Measurements from ENCODE around the gene PHLDA3.
A peak's percentile ranks its signal among the peaks of the same experiment; 100 is the strongest.

Gene PHLDA3

GRCh38 chr1:201468844-201469644, at the start of gene PHLDA3:
Gene PHLDA3, minus strand, starts transcription at chr1:201469188. Its CDS starts 402 bp downstream, at chr1:201468786.
- no peak for TF ChIP-seq CTCF (IDR thresholded peaks at IDR 0.05; ENCODE audit: low read depth, low read length)
- H3K4me3 ChIP-seq (ENCODE audit: low read depth, low read length), result peak within 1 kb of the TSS; percentile 100

GRCh38 chr1:201518071-201518470, 49.1 kb upstream of the PHLDA3 start:
- TF ChIP-seq CTCF (IDR thresholded peaks at IDR 0.05; ENCODE audit: low read depth, low read length), result no peak
- no peak overlapping the region for H3K4me3 ChIP-seq (ENCODE audit: low read depth, low read length)

DNA sequence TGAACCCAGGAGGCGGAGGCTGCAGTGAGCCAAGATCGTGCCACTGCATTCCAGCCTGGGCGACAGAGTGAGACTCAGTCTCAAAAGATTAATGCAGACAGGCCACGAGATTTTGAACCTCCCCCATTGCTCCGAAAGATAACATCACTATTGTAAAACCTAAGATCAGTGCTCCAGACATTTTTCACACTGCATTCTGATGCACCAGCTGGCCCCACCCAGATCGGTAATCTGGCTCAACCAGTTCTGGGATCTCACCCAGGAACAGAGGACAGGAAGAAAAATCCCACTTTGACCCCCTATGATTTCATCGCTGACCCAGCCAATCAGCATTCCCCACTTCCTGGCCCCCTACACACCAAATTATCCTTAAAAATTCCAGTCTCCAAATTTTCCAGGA, 48.6 kb upstream of the PHLDA3 start:
- H3K4me3 ChIP-seq (ENCODE audit: low read depth, low read length), result no peak overlapping the region
- TF ChIP-seq CTCF (IDR thresholded peaks at IDR 0.05; ENCODE audit: low read depth, low read length), result no peak

DNA sequence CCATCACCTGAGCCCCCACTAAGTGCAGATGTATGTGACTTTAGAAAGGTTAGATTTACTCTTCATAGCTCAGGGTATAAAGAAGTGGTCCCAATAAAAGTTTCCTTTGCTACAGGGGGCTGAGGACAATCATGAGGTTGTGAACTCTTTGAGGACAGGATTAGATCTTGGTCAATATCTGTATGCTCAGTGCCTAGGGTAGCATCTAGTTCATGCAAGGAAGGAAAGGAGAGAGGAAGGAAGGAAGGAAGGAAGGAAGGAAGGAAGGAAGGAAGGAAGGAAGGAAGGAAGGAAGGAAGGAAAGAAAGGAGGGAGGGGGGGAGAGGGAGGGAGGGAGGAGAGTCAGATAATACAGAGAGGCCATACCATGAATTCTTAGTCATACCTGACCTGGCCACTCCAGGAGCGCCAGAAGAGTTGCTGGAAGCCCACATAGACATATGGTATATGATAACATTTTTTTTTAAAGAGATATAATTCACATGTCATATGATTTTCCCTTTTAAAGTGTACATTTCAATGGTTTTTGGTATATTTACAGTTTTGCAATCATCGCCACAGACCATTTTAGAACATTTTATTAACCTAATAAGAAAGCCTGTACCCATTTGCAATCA, 47.6 kb upstream of the PHLDA3 start:
- no peak for TF ChIP-seq CTCF (IDR thresholded peaks at IDR 0.05; ENCODE audit: low read depth, low read length)
- no peak overlapping the region for H3K4me3 ChIP-seq (ENCODE audit: low read depth, low read length)

DNA sequence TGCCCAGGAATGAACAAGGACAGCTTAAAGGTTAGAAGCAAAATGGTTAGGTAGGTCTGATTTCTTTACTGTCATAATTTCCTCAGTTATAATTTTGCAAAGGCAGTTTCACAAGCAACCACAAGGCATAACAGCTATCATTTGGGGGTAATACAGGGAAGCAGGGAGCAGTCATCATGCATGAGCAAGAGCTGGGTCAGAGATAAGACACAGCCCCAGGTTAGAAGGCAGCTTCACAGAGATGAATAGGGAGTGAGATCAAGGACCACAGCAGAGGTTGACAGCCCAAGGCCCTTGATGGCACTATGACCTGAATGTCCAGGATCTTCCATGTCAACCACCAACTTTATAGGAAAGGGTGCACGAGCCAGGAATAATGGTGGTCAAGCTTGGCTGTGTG, 46.9 kb upstream of the PHLDA3 start:
- no peak for TF ChIP-seq CTCF (IDR thresholded peaks at IDR 0.05; ENCODE audit: low read depth, low read length)
- no peak overlapping the region for H3K4me3 ChIP-seq (ENCODE audit: low read depth, low read length)

DNA sequence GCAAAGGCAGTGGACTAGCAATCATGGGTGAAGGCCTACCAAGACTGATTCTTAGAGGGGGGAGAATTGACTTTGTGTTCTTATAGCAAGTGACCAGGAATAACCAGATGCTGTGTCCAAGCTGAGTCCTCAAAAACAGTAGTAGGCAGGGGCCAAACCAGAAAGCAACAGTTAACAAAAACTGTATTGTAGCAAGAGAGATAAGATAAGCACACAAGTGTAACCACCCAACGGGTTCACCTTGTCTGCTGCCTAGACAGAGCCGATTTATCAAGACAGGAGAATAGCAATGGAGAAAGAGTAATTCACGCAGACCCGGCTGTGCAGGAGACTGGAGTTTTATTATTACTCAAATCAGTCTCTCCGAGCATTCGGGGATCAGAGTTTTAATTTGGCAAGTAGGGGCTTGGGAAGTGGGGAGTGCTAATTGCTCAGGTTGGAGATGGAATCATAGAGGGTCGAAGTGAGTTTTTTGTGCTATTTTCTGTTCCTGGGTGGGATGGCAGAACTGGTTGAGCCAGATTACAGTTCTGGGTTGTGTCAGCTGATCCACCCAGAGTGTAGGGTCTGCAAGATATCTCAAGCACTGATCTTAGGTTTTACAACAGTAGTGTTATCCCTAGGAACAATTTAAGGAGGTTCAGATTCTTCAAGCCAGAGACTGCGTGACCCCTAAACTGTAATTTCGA, 46.2 kb upstream of the PHLDA3 start:
- no peak for TF ChIP-seq CTCF (IDR thresholded peaks at IDR 0.05; ENCODE audit: low read depth, low read length)
- no peak overlapping the region for H3K4me3 ChIP-seq (ENCODE audit: low read depth, low read length)

DNA sequence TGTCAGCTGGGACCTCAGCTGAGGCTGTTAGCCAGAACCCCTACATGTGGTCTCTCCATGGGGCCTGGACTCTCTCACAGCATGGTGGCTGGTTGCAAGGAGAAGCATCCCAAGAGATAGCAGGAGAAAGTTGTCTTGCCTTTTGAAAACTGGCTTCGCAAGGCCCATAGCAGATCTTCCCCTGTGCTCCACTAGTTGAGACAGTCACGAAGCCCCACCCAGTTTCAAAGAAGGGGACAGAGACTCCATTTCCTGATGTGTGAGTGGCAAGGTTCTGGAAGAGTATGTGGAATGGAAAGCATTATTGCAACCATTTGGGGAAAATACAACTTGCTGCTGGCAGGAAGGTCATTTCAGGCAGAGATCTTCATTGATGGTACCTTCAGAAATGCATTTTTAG, 45.5 kb upstream of the PHLDA3 start:
- no peak overlapping the region for H3K4me3 ChIP-seq (ENCODE audit: low read depth, low read length)
- TF ChIP-seq CTCF (IDR thresholded peaks at IDR 0.05; ENCODE audit: low read depth, low read length), result no peak

All from WI38 (cell line).